HG03354 (cell line): ENCODE measurements around the gene MT1E.
"Not testable (repeated sequence)": the region's sequence is repeated elsewhere in the genome, so short reads cannot be mapped to it uniquely, and the experiment has no call there.

ENCODE experiments used
- ATAC-seq: cut with Tn5 transposase; IDR thresholded peaks from one replicate; pipeline ENCODE4 v1.9.1; 2021; ENCODE audit warnings: mild to moderate bottlenecking; ENCODE audit not compliant: unreplicated experiment, poor library complexity, severe bottlenecking

The MT1E gene

GRCh38 chr16:56606476-56607108 is 19.0 kb upstream of the MT1E start:
- ATAC-seq: no peak

GRCh38 chr16:56607109-56607618 is 18.4 kb upstream of the MT1E start:
- ATAC-seq: no peak

- no peak for ATAC-seq
Observed at GRCh38 chr16:56607675-56608042, 17.9 kb upstream of the MT1E start.

GRCh38 chr16:56608043-56608875 is 17.3 kb upstream of the MT1E start, which contains the start of gene MT2A:
Gene MT2A, plus strand, starts transcription at chr16:56608584. Its CDS starts 72 bp downstream, at chr16:56608656.
- ATAC-seq: peak; percentile 90

- no peak for ATAC-seq
Observed at GRCh38 chr16:56608876-56609462, 16.6 kb upstream of the MT1E start.

GRCh38 chr16:56609463-56609921 is 16.1 kb upstream of the MT1E start:
- peak; percentile 47 for ATAC-seq

GRCh38 chr16:56610017-56610608 is 15.5 kb upstream of the MT1E start:
- ATAC-seq: no peak

GRCh38 chr16:56610609-56611111 is 14.9 kb upstream of the MT1E start:
- ATAC-seq: no peak

GRCh38 chr16:56611281-56611833 is 14.2 kb upstream of the MT1E start:
- no peak for ATAC-seq

- ATAC-seq: no peak
Observed at GRCh38 chr16:56613706-56614105, 11.9 kb upstream of the MT1E start.

- no peak for ATAC-seq
Observed at GRCh38 chr16:56614549-56614991, 11.0 kb upstream of the MT1E start.

- ATAC-seq: no peak
Observed at GRCh38 chr16:56615353-56615752, 10.2 kb upstream of the MT1E start.

GRCh38 chr16:56616608-56617211 is 8.9 kb upstream of the MT1E start:
- no peak for ATAC-seq

- peak; percentile 56 for ATAC-seq
Observed at GRCh38 chr16:56617212-56618085, 8.1 kb upstream of the MT1E start.

GRCh38 chr16:56618138-56618537 is 7.4 kb upstream of the MT1E start:
- no peak for ATAC-seq

GRCh38 chr16:56620339-56620897 is 5.2 kb upstream of the MT1E start:
- no peak for ATAC-seq

- not testable (repeated sequence) for ATAC-seq
Observed at GRCh38 chr16:56621665-56622445, 3.7 kb upstream of the MT1E start.
